SK-N-SH (cell line): ENCODE measurements around the gene EPB41L2. TPM values are rescaled to one million over a fixed set of nuclear protein-coding genes. Genes with fewer than 3 reads are reported as not detected.

ENCODE experiments used
- CTCF ChIA-PET: fragments of 300-600, 350-600 bp; formaldehyde crosslinking; extraction: SDS; loops from one replicate; lab custom pipeline; 2021; lab: Yijun Ruan, JAX
- POLR2A ChIA-PET: fragments of 350-600 bp; sonication (Branson Sonifier 250); formaldehyde crosslinking; extraction: SDS; loops from one replicate; lab custom pipeline; 2020; ENCODE audit warnings: antibody characterized with exemption, inconsistent platforms; lab: Yijun Ruan, JAX
- DNase-seq: peaks from one replicate; pipeline ENCODE4 v3.0.0; 2012
- H2AFZ ChIP-seq: fragments of 200-600 bp; sonication (generic); 2 replicates; pipeline ENCODE4 v1.8.1; 2016; ENCODE audit warnings: antibody characterized with exemption, mild to moderate bottlenecking, low read depth
- H3F3A ChIP-seq: fragments of 200-600 bp; sonication (generic); replicated peaks from 2 replicates; pipeline ENCODE3; 2016; ENCODE audit warnings: antibody characterized with exemption, mild to moderate bottlenecking; ENCODE audit not compliant: insufficient read depth
- H3K27ac ChIP-seq, 2 experiments: fragments of 200-500 bp in 1 of 2; fragments of 200-600 bp in 1 of 2; sonication (Bioruptor generic) in 1 of 2; sonication (generic), shearing (Covaris generic) in 1 of 2; 2 replicates each; pipeline versions ENCODE4 v1.5.1 to v1.6.1; 2014 to 2016; ENCODE audit warnings: low read depth in 2 of 2, inconsistent platforms in 1 of 2, low read length in 1 of 2, mild to moderate bottlenecking in 1 of 2, mixed read lengths in 1 of 2
- H3K27me3 ChIP-seq: fragments of 200-600 bp; sonication (generic), shearing (Covaris generic); 2 replicates; pipeline ENCODE4 v1.6.1; 2016; ENCODE audit warnings: mixed run types; ENCODE audit not compliant: insufficient read depth
- H3K36me3 ChIP-seq, 2 experiments: fragments of 200-500 bp in 1 of 2; fragments of 200-600 bp in 1 of 2; sonication (Bioruptor generic) in 1 of 2; sonication (generic) in 1 of 2; replicated peaks in 1 of 2; 2 replicates each; pipeline versions ENCODE3 to v1.5.1; 2014 to 2016; ENCODE audit warnings: low read length in 1 of 2, mild to moderate bottlenecking in 1 of 2; ENCODE audit not compliant: insufficient read depth in 2 of 2, control insufficient read depth in 1 of 2
- H3K4me1 ChIP-seq, 2 experiments: fragments of 200-500 bp in 1 of 2; fragments of 200-600 bp in 1 of 2; sonication (Bioruptor generic) in 1 of 2; sonication (generic), shearing (Covaris generic) in 1 of 2; 2 replicates each; pipeline versions ENCODE4 v1.5.1 to v1.6.1; 2014 to 2016; ENCODE audit warnings: low read depth in 1 of 2, low read length in 1 of 2, mixed run types in 1 of 2; ENCODE audit not compliant: insufficient read depth in 2 of 2, control insufficient read depth in 1 of 2
- H3K4me2 ChIP-seq: fragments of 200-600 bp; sonication (generic), shearing (Covaris generic); 2 replicates; pipeline ENCODE4 v1.6.1; 2017; ENCODE audit warnings: mixed run types
- H3K4me3 ChIP-seq, 2 experiments: fragments of 200-500 bp in 1 of 2; fragments of 200-600 bp in 1 of 2; sonication (Bioruptor generic) in 1 of 2; sonication (generic), shearing (Covaris generic) in 1 of 2; 2 replicates each; pipeline versions ENCODE4 v1.5.1 to v1.8.1; 2014 to 2016; ENCODE audit warnings: low read depth in 2 of 2, inconsistent platforms in 1 of 2, low read length in 1 of 2, mild to moderate bottlenecking in 1 of 2, mixed read lengths in 1 of 2, moderate library complexity in 1 of 2
- H3K79me2 ChIP-seq: fragments of 200-600 bp; sonication (generic); 2 replicates; pipeline ENCODE4 v1.8.1; 2017; ENCODE audit warnings: mild to moderate bottlenecking; ENCODE audit not compliant: insufficient read depth
- H3K9ac ChIP-seq: fragments of 200-600 bp; sonication (generic); 2 replicates; pipeline ENCODE4 v1.6.1; 2017; ENCODE audit warnings: mixed run types
- H3K9me2 ChIP-seq: fragments of 200-600 bp; sonication (generic); 2 replicates; pipeline ENCODE4 v1.6.1; 2017; ENCODE audit warnings: mixed run types
- H3K9me3 ChIP-seq: fragments of 200-600 bp; sonication (generic); 2 replicates; pipeline ENCODE4 v1.6.1; 2017; ENCODE audit warnings: mixed run types, mild to moderate bottlenecking, moderate library complexity
- H4K20me1 ChIP-seq: fragments of 200-600 bp; sonication (generic); 2 replicates; pipeline ENCODE4 v1.6.1; 2017; ENCODE audit warnings: mild to moderate bottlenecking, mixed run types; ENCODE audit not compliant: insufficient read depth
- ELF1 ChIP-seq: IDR thresholded peaks from 2 replicates; pipeline ENCODE4 v1.4.0; 2012
- EP300 ChIP-seq, 2 experiments: IDR thresholded peaks; 2 replicates each; pipeline versions ENCODE4 v1.4.0 to v1.6.1; 2012; ENCODE audit warnings: borderline replicate concordance in 1 of 2, low read depth in 1 of 2, low read length in 1 of 2
- EZH2phosphoT487 ChIP-seq: fragments of 200-600 bp; sonication (generic); IDR thresholded peaks from 2 replicates; pipeline ENCODE4 v1.6.1; 2017; ENCODE audit warnings: low read depth, mixed run types, mild to moderate bottlenecking, antibody characterized with exemption, moderate library complexity, borderline replicate concordance
- FOXM1 ChIP-seq: IDR thresholded peaks from 2 replicates; pipeline ENCODE4 v1.4.0; 2012; ENCODE audit warnings: low read depth, mild to moderate bottlenecking
- GATA2 ChIP-seq: sonication (generic); formaldehyde crosslinking; IDR thresholded peaks from 2 replicates; pipeline ENCODE4 v1.5.0; 2020; ENCODE audit warnings: mild to moderate bottlenecking, missing genetic modification reagents
- JUND ChIP-seq: IDR thresholded peaks from 2 replicates; pipeline ENCODE4 v1.4.0; 2012
- MEF2A ChIP-seq: IDR thresholded peaks from 2 replicates; pipeline ENCODE4 v1.4.0; 2012; ENCODE audit warnings: low read depth, borderline replicate concordance
- MXI1 ChIP-seq: IDR thresholded peaks from 2 replicates; pipeline ENCODE4 v1.6.1; 2012; ENCODE audit warnings: mild to moderate bottlenecking, low read depth, low read length, improper control_type of control experiment
- NRF1 ChIP-seq: IDR thresholded peaks from 2 replicates; pipeline ENCODE4 v1.6.1; 2012; ENCODE audit warnings: low read depth, mild to moderate bottlenecking, low read length
- POLR2AphosphoS5 ChIP-seq: IDR thresholded peaks from 2 replicates; pipeline ENCODE4 v1.6.1; 2012; ENCODE audit warnings: low read depth, low read length
- RAD21 ChIP-seq: IDR thresholded peaks from 2 replicates; pipeline ENCODE4 v1.6.1; 2012; ENCODE audit warnings: mild to moderate bottlenecking, low read length
- TAF1 ChIP-seq: IDR thresholded peaks from 2 replicates; pipeline ENCODE4 v1.6.1; 2012; ENCODE audit warnings: low read depth, mild to moderate bottlenecking, low read length, moderate library complexity, borderline replicate concordance
- TCF12 ChIP-seq: IDR thresholded peaks from 2 replicates; pipeline ENCODE4 v1.4.0; 2012
- TEAD4 ChIP-seq: IDR thresholded peaks from 2 replicates; pipeline ENCODE4 v1.4.0; 2012; ENCODE audit warnings: mild to moderate bottlenecking, borderline replicate concordance; ENCODE audit not compliant: insufficient read depth
- USF1 ChIP-seq: IDR thresholded peaks from 2 replicates; pipeline ENCODE4 v1.4.0; 2012; ENCODE audit warnings: low read depth, borderline replicate concordance
- YY1 ChIP-seq: IDR thresholded peaks from 2 replicates; pipeline ENCODE4 v1.4.0; 2012; ENCODE audit warnings: low read depth, mild to moderate bottlenecking
- ZBTB33 ChIP-seq: IDR thresholded peaks from 2 replicates; pipeline ENCODE4 v1.4.0; 2012; ENCODE audit warnings: low read depth, borderline replicate concordance
- WGBS: methylation state at CpG from one replicate; pipeline ENCODE4 v1.1.6; 2017; ENCODE audit warnings: low lambda C conversion rate; 5-methylcytosine and 5-hydroxymethylcytosine counted together
- polyA plus RNA-seq, 3 experiments: library from polyadenylated mRNA; depleted of rRNA; stranded (reverse); fragments of >200 nt; gene quantifications; 2 replicates each; pipeline ENCODE4 v1.2.3, GENCODE V29; 2012
- TF ChIP-seq, protein P1 (sequence below): fragments of 200-600 bp; sonication (generic); IDR thresholded peaks from 2 replicates; pipeline ENCODE4 v1.6.1; 2017; ENCODE audit warnings: antibody characterized with exemption, mild to moderate bottlenecking, moderate library complexity
- TF ChIP-seq, protein P2 (sequence below): fragments of 150-350 bp; IDR thresholded peaks from 2 replicates; pipeline ENCODE4 v1.6.1; 2016; ENCODE audit warnings: mild to moderate bottlenecking, low read depth, low read length

Gene EPB41L2
- polyA plus RNA-seq, 1 of the 3 experiments (the other 2 are of a cell fraction): 1.4 TPM

- CTCF ChIA-PET: no interaction called here
- WGBS: 24% methylated on average over 4 of the region's 4 CpGs
These were observed 131.4 kb downstream of the EPB41L2 start for GRCh38 chr6:130931683-130932082.

More at GRCh38 chr6:130931683-130932082, 131.4 kb downstream of the EPB41L2 start:
- no peak for TF ChIP-seq NRF1
- TF ChIP-seq RAD21: no peak
- no peak for TF ChIP-seq EP300 (IDR thresholded peaks at IDR 0.05; ENCODE audit: borderline replicate concordance in 1 of 2, low read depth in 1 of 2, low read length in 1 of 2)
- no peak for TF ChIP-seq MXI1
- no peak for TF ChIP-seq GATA2 (CRISPR knock-in tag)
- TF ChIP-seq TAF1: no peak
- TF ChIP-seq MEF2A: no peak
- no peak for TF ChIP-seq TCF12
- TF ChIP-seq, protein P1, sequence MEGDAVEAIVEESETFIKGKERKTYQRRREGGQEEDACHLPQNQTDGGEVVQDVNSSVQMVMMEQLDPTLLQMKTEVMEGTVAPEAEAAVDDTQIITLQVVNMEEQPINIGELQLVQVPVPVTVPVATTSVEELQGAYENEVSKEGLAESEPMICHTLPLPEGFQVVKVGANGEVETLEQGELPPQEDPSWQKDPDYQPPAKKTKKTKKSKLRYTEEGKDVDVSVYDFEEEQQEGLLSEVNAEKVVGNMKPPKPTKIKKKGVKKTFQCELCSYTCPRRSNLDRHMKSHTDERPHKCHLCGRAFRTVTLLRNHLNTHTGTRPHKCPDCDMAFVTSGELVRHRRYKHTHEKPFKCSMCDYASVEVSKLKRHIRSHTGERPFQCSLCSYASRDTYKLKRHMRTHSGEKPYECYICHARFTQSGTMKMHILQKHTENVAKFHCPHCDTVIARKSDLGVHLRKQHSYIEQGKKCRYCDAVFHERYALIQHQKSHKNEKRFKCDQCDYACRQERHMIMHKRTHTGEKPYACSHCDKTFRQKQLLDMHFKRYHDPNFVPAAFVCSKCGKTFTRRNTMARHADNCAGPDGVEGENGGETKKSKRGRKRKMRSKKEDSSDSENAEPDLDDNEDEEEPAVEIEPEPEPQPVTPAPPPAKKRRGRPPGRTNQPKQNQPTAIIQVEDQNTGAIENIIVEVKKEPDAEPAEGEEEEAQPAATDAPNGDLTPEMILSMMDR: no peak
- no peak for TF ChIP-seq TEAD4
- no peak for TF ChIP-seq JUND
- no peak for TF ChIP-seq EZH2phosphoT487
- TF ChIP-seq ZBTB33: no peak
- TF ChIP-seq USF1: no peak
- TF ChIP-seq YY1: no peak
- no peak for TF ChIP-seq FOXM1
- no peak for TF ChIP-seq POLR2AphosphoS5
- TF ChIP-seq, protein P2, sequence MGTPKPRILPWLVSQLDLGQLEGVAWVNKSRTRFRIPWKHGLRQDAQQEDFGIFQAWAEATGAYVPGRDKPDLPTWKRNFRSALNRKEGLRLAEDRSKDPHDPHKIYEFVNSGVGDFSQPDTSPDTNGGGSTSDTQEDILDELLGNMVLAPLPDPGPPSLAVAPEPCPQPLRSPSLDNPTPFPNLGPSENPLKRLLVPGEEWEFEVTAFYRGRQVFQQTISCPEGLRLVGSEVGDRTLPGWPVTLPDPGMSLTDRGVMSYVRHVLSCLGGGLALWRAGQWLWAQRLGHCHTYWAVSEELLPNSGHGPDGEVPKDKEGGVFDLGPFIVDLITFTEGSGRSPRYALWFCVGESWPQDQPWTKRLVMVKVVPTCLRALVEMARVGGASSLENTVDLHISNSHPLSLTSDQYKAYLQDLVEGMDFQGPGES: no peak
- TF ChIP-seq ELF1: no peak
- no peaks in the 10 kb centered on the region for H3K9me2 ChIP-seq
- no peak overlapping the region for H3K4me3 ChIP-seq
- H4K20me1 ChIP-seq: no peaks in the 10 kb centered on the region
- no peak overlapping the region for H2AFZ ChIP-seq
- peaks cover 0 to 6% of the 10 kb centered on the region in 2 experiments; a peak in 1 of 4 replicates for H3K4me1 ChIP-seq
- DNase-seq: no peak
- H3K79me2 ChIP-seq: no peaks in the 10 kb centered on the region
- no peak overlapping the region for H3K27ac ChIP-seq
- no peak overlapping the region for H3K9ac ChIP-seq
- no peaks in the 10 kb centered on the region for H3F3A ChIP-seq
- H3K36me3 ChIP-seq: no peaks in the 10 kb centered on the region
- POLR2A ChIA-PET: no interaction called here
- no peaks in the 10 kb centered on the region for H3K9me3 ChIP-seq
- peaks cover under 1% of the 10 kb centered on the region; the same call in 1 of the 2 replicates for H3K27me3 ChIP-seq
- no peak overlapping the region for H3K4me2 ChIP-seq
